HG02763 (cell line): Measurements from ENCODE around the gene OR14I1.

ENCODE experiments used
- ATAC-seq: cut with Tn5 transposase; IDR thresholded peaks from one replicate; pipeline ENCODE4 v1.9.1; 2021; ENCODE audit warnings: mild to moderate bottlenecking, moderate library complexity; ENCODE audit not compliant: unreplicated experiment

OR14I1 gene

GRCh38 chr1:248702714-248703113 is at the start of gene OR14I1:
OR14I1 (minus strand) TSS chr1:248702766.
- ATAC-seq = no peak

- no peak for ATAC-seq
Observed at GRCh38 chr1:248751635-248752034, 49.1 kb upstream of the OR14I1 start.

GRCh38 chr1:248751142-248751541 is 48.6 kb upstream of the OR14I1 start:
- ATAC-seq = no peak

GRCh38 chr1:248750496-248750895 is 47.9 kb upstream of the OR14I1 start:
- no peak for ATAC-seq

GRCh38 chr1:248748211-248748610 is 45.6 kb upstream of the OR14I1 start:
- no peak for ATAC-seq

- no peak for ATAC-seq
Observed at GRCh38 chr1:248740876-248741275, 38.3 kb upstream of the OR14I1 start.

- no peak for ATAC-seq
Observed at GRCh38 chr1:248739572-248740205, 37.1 kb upstream of the OR14I1 start.

GRCh38 chr1:248737457-248737856 is 34.9 kb upstream of the OR14I1 start:
- no peak for ATAC-seq

GRCh38 chr1:248736977-248737376 is 34.4 kb upstream of the OR14I1 start:
- ATAC-seq = no peak

- ATAC-seq = no peak
Observed at GRCh38 chr1:248733566-248733965, 31.0 kb upstream of the OR14I1 start.

GRCh38 chr1:248730507-248731335 is 28.2 kb upstream of the OR14I1 start:
- ATAC-seq = no peak

GRCh38 chr1:248714248-248714647 is 11.7 kb upstream of the OR14I1 start:
- ATAC-seq = no peak

GRCh38 chr1:248710305-248710900 is 7.8 kb upstream of the OR14I1 start:
- ATAC-seq = no peak

GRCh38 chr1:248704606-248705005 is 2.0 kb upstream of the OR14I1 start:
- no peak for ATAC-seq

GRCh38 chr1:248703674-248704073 is 1.1 kb upstream of the OR14I1 start:
- ATAC-seq = no peak

GRCh38 chr1:248699099-248699498 is 3.5 kb downstream of the OR14I1 start:
- ATAC-seq = no peak

GRCh38 chr1:248697907-248698306 is 4.7 kb downstream of the OR14I1 start:
- no peak for ATAC-seq

GRCh38 chr1:248696774-248697173 is 5.8 kb downstream of the OR14I1 start:
- ATAC-seq = no peak

GRCh38 chr1:248696261-248696660 is 6.3 kb downstream of the OR14I1 start:
- ATAC-seq = no peak

- no peak for ATAC-seq
Observed at GRCh38 chr1:248695451-248696132, 7.0 kb downstream of the OR14I1 start.

GRCh38 chr1:248691567-248692155 is 10.9 kb downstream of the OR14I1 start:
- no peak for ATAC-seq
